Measurements from ENCODE around the gene ESR2. TPM values are rescaled to one million over a fixed set of nuclear protein-coding genes. Genes with fewer than 3 reads are reported as not detected.

ESR2 gene
- total RNA-seq, 2 donors from 2014 or later, result not detected

- intact Hi-C loops (cut with DNase I), result no loop called here
- DNase-seq (no peak), ATAC-seq (no peak)
- no peak overlapping the region for H3K4me3 ChIP-seq
- no peaks in the 10 kb centered on the region for H3K4me1 ChIP-seq
- H3K27ac ChIP-seq, result no peak overlapping the region
- H3K9me3 ChIP-seq, result no peaks in the 10 kb centered on the region
- TF ChIP-seq CTCF (IDR thresholded peaks at IDR 0.05), result no peak
- no peak for TF ChIP-seq POLR2A (IDR thresholded peaks at IDR 0.05)
- no peaks in the 10 kb centered on the region for H3K27me3 ChIP-seq
- no peaks in the 10 kb centered on the region for H3K36me3 ChIP-seq (replicated peaks in 1 of 2; ENCODE audit: insufficient read depth in 1 of 2, low read depth in 2 of 2)
These were observed 22.2 kb downstream of the ESR2 start for GRCh38 chr14:64272019-64272418.

- ATAC-seq, result no peak
- intact Hi-C loops (cut with DNase I), result no loop called here
- WGBS, 2 donors, result 59 to 68% methylated on average over 2 of the region's 2 CpGs
- Histone ChIP-seq H3K36me3 (replicated peaks in 1 of 2; ENCODE audit: insufficient read depth in 1 of 2, low read depth in 2 of 2) (no peaks in the 10 kb centered on the region), H3K4me3 (no peak overlapping the region), H3K27me3 (no peaks in the 10 kb centered on the region), H3K27ac (no peak overlapping the region), H3K9me3 (no peaks in the 10 kb centered on the region), H3K4me1 (no peaks in the 10 kb centered on the region)
- TF ChIP-seq CTCF (IDR thresholded peaks at IDR 0.05) (no peak), POLR2A (IDR thresholded peaks at IDR 0.05) (no peak)
- DNase-seq, result no peak
These were observed 27.9 kb downstream of the ESR2 start for GRCh38 chr14:64266239-64266638.

- TF ChIP-seq CTCF (IDR thresholded peaks at IDR 0.05), result no peak
- TF ChIP-seq POLR2A (IDR thresholded peaks at IDR 0.05), result no peak
- no peaks in the 10 kb centered on the region for H3K27me3 ChIP-seq
- WGBS, 2 donors, result 91 to 100% methylated on average over 1 of the region's 1 CpG
These were observed 28.9 kb downstream of the ESR2 start for GRCh38 chr14:64265222-64265621.

GRCh38 chr14:64260418-64260817 lies 33.8 kb downstream of the ESR2 start:
- Histone ChIP-seq H3K27me3 (no peaks in the 10 kb centered on the region), H3K9me3 (no peaks in the 10 kb centered on the region), H3K4me1 (no peaks in the 10 kb centered on the region), H3K27ac (no peak overlapping the region), H3K36me3 (replicated peaks in 1 of 2; ENCODE audit: insufficient read depth in 1 of 2, low read depth in 2 of 2) (no peaks in the 10 kb centered on the region), H3K4me3 (no peak overlapping the region)
- WGBS, 2 donors, result 91 to 92% methylated on average over 17 to 21 of the region's 21 CpGs
- TF ChIP-seq CTCF (IDR thresholded peaks at IDR 0.05), result no peak
- no peak for TF ChIP-seq POLR2A (IDR thresholded peaks at IDR 0.05)
- intact Hi-C loops (cut with DNase I), result no loop called here
- DNase-seq (no peak), ATAC-seq (no peak)

More at GRCh38 chr14:64265222-64265621, 28.9 kb downstream of the ESR2 start:
- H3K4me1 ChIP-seq, result no peaks in the 10 kb centered on the region
- no peak overlapping the region for H3K27ac ChIP-seq
- no peak for DNase-seq
- H3K9me3 ChIP-seq, result no peaks in the 10 kb centered on the region
- intact Hi-C loops (cut with DNase I), result no loop called here
- H3K36me3 ChIP-seq (replicated peaks in 1 of 2; ENCODE audit: insufficient read depth in 1 of 2, low read depth in 2 of 2), result no peaks in the 10 kb centered on the region
- no peak overlapping the region for H3K4me3 ChIP-seq
- no peak for ATAC-seq

GRCh38 chr14:64255756-64256155 lies 38.4 kb downstream of the ESR2 start:
- DNase-seq, result no peak
- TF ChIP-seq POLR2A (IDR thresholded peaks at IDR 0.05) (no peak), CTCF (IDR thresholded peaks at IDR 0.05) (no peak)
- 88 to 91% methylated on average over 1 of the region's 1 CpG for WGBS, 2 donors
- no peak overlapping the region for H3K27ac ChIP-seq
- ATAC-seq, result no peak
- H3K4me3 ChIP-seq, result no peak overlapping the region
- intact Hi-C loops (cut with DNase I), result no loop called here
- no peaks in the 10 kb centered on the region for H3K4me1 ChIP-seq
- no peaks in the 10 kb centered on the region for H3K36me3 ChIP-seq (replicated peaks in 1 of 2; ENCODE audit: insufficient read depth in 1 of 2, low read depth in 2 of 2)
- H3K27me3 ChIP-seq, result no peaks in the 10 kb centered on the region
- no peaks in the 10 kb centered on the region for H3K9me3 ChIP-seq

Data from body of pancreas (tissue), 4 donors.